RPMI8226 (cell line): ENCODE data around the gene VSIG2.

Experiments
- DNase-seq: peaks from one replicate; pipeline ENCODE4 v3.0.0-alpha.2; 2015

VSIG2 gene

DNA sequence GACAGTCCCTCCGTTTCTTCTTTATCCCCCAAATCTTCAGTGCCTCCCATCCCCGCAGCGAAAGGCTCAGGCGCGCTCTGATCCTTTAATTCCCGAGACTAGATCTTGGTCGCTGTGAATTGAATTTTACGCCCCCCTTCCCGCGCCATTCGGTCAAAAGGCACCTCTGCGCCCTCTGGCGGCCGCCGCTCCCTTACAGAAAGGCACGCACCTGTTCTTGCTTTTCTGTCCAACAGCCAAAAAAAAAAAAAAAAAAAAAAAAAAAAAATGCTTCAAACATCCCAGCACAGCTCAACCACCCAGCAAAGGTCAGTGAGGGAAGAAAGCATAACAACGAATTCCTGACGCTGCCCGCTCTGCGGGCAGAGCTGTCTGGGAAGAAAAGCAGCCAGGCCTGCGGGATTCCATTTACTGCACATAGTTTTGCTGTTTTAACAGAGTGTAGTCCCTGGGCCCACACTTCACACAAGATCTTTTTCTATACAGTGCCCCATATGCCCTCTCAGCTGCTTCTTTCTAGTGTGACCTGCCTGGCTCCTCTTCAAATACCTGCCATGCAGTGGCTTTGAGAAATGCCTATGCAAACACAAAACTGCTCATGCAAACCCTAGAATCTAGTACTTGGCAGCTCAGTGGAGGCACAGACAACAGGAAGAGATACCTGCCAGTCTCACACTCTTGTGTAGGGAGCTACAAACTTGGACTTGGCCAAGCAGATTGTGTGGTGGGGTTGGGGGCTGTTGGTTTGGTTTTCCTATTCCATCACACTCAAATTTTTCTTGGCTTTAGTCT, 11.3 kb upstream of the VSIG2 start:
- DNase-seq, result peak; percentile 85

DNA sequence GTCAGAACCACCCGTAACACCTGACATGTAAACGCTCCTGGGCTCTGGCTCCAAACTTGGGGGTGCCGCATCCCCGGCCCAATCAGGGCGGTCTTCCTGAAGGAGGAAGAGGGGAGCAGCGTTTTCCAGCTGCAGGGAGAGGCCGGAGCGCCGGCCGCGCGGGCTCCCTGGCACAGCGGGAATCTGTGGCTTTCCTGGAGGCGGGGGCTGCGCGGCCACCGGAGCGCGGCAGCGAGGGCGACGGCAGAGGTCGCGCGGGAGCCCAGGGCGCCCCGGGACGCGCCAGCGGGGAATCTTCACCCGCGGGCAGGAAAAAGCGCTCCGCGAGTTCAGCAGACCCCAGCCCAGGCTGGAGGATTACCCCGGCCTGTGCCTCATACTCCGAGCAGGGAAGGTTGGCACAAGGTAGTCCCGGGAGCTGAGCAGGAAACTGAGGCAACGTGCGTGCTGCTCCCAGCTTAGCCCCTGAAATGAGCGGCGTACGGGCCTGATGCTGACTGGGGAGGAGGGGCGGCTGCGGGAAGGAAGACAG, 10.6 kb upstream of the VSIG2 start:
- peak; percentile 44 for DNase-seq

DNA sequence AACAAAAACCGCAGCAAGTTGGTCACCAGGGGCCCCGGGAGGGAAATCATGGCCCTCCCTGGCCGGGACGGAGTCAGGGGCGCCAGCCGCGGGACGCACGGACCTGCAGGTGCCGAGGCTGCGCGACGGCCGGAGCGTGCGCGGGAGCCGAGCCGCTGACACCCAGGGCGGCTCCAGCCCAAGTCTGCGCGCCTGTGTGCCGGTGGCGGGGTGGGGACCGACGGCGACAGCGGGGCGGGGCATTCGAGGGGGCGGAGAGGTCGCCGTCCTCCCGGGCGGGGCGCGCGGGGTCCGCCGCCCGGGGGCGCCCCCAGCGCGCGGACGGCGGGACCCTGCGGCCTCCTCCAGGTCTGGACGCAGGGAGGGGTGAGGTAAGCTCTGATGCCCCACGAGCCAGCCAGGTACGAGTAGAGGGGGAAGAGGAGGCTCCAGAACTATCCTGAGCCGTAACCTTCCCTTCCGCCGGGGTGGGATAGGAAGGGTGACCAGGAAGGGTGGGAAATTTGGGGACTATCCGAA, 10.1 kb upstream of the VSIG2 start, which contains the start of gene ESAM:
TSS of gene ESAM (minus strand) at position 186 of the 519 bp plus-strand sequence. CDS start at position 50, 136 bp downstream.
- DNase-seq, result peak; percentile 79

DNA sequence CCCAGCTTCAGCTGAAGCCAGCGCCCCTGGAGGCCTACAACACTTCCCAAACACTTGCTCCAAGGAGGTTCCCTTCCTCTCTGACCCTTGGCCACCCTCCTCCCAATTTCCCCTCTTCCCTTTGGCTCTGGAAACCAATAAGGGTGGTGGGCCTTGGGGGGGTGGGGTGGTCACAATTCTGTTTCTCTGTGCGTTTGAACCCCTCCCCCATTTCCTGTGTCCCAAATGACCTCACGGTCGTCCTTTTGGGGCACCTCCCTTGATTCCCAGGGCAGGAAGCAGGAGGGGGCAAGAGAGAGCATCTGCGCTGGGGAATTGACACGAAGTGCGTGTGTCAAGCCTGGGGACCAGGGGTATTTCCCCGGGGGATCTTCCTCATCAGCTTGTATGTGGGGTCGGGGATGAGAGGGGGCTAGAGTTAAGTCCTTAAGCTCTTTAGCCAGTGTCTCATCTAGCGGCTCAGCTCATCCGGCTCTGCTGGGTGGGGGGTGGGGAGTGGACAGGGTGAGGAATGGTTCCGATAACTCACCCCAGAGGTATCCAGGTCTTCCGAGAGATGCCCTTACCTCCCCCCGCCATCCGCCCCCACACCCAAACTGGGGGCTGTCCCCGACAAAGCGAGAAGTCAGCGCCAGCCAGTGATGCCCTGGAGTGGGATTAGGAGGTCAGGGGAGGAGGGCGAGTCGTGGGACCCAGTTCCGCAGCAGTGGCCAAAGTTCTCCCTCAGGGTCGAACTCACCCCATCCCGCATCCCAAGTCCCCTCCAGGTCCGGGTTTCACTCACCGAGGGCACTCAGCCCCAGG, 9.4 kb upstream of the VSIG2 start:
- no peak for DNase-seq

DNA sequence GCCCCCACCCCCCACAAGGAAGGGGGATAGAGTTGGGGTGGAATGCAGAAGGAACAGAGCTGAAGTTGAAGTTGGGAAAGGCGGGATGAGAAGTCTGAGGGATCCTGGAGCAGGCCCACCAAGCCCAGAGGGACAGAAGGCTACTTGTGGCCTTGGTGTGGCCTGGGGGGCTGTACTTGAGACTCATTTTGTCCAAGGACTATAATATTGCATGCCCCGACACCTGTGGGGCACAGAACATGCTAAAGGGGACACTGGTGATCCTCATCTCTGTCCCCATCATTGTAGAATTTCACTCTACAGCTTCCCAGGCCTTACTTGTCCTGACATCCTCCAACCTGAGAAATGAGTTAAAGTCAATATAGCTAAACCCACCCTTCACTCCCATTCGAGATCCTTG, 8.8 kb upstream of the VSIG2 start:
- no peak for DNase-seq

DNA sequence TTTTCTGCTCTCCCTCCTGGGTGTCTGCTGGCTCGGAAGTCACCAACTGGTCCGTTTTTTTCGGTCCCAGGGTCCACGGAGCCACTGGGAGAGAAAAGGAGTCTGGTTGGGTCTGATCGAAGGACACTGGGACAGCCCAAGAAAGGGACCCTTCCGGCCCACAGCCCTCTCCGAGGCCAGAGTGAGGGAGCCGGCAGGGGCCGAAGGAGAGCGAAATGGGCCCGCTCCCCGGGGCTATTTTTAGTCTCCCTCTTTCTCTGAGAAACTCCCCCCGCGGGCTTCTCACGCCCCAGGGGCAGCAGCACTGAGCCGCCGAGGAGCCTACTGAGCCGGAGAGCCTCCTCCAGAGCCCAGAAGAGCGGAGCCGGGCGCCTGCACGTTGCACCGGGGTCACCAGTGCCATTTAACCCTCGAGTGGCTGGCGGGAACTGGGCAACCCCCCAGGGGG, 8.2 kb upstream of the VSIG2 start:
- no peak for DNase-seq

DNA sequence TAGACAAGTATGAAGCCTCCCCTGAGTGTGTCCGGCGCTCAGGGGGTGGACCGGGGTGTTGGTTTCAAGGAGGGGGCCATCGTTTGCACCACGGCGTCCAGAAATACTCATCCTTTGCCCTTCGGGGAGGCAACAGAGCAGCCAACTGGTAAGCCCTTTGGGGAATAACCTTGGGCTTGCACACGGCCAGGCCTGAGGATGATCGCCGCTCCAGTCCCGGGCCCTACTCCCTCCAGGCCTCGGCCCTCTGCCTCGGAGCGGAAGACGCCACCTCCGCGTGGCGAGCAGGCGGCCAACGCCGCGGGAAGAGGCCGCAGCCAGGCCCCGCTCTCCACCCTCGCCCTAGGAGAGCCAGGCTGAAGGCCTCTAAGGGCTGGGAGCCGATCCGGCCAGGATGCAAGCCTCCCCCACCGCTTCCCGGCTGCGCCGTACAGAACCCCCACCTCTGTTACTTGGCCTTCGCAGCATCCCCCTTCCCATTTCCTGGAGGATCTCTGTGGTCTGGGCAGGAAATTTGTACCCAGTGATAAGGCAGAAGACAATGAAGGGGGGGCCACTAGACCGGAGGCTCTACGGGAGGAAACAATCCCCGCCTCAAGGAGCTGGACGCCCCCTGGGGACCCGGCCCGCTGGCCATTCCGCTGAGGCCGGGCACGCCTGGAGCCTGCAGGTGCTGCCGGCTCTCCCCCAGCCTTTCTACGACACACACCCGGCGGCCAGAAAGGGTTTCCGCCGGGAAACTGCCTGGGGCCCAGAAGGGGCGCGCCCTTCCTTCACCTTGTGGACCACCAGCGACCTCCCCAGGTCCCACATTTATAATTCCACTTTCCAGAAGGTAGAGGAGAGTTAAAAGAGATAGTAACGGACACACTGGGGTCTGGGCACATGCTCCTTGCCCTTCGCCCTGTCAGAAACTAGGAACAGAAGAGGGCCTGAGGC, 7.5 kb upstream of the VSIG2 start:
- no peak for DNase-seq

DNA sequence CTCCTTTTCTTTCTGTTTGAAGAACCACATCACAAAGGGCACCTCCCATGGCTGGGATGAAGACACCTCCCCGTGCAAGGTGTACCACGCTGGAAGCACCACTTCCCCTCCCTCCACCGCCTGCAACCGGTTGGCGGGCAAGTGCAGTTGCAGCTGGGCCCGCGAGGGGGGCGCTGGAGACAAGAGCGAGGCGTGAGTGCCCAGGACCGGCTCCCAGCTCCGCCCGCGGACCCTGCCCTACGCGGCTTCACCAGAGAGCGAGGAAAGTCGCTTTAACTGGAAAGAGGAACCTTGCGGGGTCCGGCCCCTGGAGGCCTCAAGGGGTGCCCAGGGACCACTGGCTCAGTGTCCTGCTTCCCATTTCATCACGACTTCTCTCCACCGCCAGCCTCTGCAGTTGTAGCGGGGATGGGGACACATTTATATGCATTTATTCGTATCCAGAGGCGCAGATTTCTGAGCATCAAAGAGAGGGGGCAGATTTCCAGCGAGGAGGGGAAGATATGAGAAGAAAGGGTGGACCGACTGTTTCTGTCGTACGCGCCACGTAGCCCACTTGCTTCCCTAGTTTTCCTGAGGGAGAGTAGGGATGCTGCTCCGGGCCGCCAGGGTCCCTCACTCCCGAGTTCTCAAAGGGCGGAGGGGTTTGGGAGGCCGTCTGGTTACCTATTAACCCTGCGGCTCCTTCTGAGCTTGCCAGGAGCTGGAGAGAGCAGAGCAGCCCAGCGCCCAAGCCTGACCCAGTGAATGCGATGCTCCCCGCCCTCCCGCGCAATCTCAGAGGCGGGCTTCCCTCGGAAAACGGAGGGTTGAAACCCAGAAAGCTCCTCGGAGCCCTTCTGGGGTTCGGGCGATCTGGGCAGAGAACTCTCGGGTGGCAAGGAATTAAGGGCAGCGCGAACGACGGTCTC, 6.6 kb upstream of the VSIG2 start:
- no peak for DNase-seq

DNA sequence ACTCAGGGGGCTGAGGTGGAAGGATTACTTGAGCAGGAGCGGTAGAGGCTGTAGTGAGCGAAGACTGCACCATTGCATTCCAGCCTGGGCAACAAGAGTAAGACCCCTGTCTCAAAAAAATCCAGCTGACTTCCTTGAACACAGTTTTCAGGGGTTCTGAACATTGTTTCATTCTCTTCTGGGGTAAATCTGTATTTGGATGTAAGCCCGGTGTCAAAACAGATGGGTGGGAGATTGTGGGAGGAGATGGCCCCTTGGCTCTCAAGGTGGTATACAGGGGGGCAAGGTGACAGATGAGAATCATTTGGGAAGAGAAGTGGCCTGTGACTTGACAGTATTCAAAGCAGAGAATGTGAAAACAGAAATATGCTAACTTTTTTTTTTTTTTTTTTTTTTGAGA, 5.3 kb upstream of the VSIG2 start:
- DNase-seq, result no peak

DNA sequence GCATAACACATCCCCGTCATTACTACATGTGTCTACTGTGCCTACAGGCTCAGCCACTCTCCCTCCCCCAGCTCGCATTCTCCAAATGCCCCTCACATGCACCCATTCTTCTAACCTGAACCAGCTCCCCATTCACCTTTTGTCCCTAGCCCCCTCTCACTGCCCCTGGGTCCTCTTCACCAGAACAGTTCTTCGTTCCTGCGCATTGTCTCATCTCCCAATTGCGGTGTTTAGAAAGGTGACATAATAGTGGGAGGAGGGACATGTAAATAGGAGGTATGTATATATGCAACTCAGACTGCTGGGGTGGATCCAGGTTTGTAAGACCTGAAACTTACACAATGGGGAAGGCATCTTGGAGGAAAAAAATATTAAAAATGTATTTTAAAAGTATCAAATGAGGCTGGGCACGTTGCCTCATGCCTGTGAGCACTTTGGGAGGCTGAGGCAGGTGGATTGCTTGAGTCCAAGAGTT, 4.7 kb upstream of the VSIG2 start:
- DNase-seq, result no peak

DNA sequence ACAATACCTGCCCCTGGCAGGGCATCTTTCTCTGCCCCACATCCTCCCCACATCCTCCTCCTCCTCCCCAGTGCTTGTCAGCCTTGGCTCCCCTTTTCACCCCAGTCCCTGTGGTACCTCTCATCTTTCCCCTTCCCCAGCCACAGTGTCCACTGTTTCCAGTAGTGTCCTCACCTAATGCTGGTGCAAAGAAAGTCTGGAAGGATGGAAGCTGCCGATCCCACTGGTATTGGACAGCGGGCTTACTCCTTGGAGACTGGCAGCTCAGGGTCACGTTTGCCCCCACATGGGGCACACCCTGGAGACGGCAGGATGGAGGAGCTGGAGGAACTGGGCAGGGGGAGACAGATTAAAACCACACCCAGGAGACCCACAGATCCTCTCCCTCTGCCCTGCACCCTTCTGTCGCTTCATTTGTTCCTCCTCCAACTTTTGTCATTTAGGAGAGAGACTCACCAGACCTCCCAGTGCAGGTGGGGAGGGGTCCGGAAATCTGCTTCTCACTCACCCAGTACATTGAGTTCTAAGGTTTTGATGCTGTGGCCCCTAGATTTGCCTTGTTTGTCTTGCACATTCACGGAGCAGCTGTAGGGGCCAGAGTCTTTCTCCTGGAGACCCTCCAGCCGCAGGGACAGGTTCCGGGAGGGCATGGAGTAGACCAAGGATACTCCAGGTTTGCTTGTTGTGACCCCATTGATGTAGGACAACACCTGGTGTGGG, 4.1 kb upstream of the VSIG2 start:
- DNase-seq, result no peak

DNA sequence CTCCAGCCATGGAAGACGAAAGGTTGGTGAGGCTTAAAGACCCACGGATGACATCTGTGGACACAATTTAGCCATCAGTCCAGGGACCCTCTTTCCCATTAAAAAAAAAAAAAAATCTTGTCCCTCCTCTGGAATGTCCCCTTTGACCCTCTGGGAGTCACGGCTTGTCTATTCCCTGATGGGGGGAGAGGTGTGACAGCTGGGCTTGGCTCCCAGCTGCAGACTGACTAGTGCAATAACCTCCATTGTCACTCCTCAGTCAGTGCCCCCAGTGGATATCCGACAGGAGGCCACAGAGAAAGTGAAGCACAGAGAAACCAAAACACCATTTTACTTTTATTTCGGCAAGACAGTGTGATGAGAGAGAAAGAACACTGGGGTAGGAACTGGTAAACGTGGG, 2.7 kb upstream of the VSIG2 start:
- no peak for DNase-seq

DNA sequence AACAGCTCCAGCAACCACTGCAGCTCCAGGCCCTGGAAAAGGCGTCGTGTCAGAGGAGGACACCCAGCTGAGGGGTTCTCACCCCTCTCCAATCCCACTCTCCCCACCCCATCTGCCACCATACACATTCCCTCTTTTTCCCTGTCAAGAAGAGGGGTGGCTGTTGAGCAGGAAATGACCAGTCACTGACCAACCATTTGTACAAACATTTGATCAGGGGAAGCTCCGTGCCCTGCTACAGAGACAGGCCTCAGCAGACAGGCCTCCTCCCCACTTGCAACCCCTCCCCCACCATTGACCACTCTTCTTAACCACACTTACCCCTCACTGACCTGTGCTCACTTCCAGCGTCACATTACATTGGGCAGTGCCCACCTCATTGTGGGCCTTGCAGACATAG, 2.3 kb upstream of the VSIG2 start:
- no peak for DNase-seq

DNA sequence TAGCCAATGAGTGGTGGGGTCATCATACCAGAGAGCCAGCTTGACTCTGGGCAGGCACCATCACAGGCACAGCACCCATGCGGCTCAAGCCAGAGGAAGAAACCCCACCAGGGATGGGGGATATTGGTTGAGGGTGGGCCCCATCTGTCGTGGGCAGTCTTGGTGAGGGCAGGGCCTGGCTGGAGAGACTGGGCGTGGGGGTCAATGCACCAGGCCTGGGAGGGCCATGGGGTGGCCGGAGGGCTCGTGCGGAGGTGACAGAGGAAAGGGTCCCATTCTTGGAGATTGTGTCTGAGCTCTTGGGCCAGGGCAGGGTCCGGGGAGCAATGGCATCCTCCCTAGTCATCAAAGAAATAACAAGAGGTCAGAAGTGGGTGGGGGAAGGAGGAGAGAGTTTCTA, 1.6 kb upstream of the VSIG2 start:
- no peak for DNase-seq

DNA sequence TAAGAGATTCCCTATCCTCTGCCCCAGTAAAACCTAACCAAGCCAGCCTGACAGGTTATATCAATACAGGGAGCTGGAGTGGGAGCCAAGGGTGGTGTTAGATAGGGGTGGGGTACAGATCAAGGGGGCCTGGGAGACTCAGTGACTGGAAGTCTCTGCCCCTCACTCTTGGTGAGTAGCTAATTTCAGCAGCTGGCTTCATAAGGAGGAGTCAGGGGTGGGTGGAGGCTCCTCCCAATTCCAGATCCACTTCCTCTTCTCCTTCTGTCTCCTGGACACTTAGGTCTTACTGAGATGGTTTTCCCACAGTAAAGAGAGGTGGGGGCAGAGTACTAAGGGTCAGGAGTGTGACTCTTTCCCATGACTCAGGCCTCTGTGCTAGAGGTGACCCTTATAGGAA, 1.1 kb upstream of the VSIG2 start:
- DNase-seq, result no peak

DNA sequence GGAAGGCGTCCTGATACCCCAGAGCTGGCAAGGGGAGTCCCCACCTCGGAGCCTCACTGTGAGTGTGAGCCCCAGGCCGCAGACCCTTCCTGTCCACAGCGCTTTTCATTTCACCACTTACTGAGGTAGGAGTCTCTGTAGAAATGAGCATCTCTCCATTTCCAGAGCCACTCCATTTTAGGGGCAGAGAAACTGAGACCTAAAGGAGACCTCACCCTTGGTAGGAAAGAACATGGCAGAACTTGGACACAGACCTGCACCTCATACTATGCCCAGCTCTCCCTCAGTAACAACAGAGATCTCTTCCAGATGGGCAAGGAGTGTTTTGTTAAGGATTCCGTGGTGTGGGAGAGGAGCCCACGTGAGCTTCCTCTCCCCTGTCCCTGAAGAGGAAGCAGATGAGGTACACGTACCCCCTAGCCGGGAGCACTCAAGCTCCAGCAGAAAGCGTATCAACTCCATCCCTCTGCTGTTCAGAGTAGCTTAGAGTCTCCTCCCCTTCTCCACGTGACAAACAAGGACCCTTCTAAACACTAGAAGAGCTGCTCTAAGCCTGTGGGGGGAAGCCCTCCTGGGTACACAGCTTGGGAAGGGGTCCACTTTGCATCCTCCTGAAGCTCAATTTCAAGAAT, 532 bp upstream of the VSIG2 start:
- no peak for DNase-seq

DNA sequence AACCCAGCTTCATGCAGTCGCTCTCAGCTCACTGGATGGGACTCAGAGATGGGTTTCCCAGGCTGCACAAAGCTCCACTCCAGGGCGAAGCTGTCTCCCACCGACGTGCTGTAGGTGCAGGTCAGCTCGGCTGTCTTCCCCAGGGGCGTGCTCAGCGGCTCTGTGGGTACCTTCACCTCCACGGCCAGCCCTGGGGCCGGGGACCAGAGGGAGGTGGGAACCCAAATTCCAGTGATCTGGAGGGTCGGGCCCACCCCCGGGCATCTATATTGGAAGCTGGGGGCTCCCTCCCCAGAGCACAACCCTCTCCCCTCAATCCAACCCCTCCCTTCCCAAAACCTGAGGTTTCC, 689 bp downstream of the VSIG2 start:
- DNase-seq, result no peak

DNA sequence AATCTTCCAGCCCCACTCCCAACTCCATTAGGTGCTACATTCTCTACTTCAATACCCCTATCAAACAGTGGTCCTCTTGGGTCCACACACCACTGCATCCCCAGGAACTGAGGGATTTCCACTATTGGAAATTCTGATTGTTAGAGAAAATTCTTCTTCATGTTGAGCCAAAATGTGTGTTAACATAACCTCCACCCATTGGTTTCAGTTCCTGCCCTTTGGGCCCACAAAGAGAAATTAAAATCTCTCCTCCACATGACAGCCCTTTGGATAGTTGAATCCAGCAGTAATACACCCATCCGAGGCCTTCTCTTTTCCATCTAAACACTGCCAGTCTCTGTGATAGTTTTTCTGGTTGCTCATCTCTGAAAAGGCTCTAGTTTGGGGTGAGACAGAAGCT, 2.1 kb downstream of the VSIG2 start:
- DNase-seq, result peak; percentile 14

DNA sequence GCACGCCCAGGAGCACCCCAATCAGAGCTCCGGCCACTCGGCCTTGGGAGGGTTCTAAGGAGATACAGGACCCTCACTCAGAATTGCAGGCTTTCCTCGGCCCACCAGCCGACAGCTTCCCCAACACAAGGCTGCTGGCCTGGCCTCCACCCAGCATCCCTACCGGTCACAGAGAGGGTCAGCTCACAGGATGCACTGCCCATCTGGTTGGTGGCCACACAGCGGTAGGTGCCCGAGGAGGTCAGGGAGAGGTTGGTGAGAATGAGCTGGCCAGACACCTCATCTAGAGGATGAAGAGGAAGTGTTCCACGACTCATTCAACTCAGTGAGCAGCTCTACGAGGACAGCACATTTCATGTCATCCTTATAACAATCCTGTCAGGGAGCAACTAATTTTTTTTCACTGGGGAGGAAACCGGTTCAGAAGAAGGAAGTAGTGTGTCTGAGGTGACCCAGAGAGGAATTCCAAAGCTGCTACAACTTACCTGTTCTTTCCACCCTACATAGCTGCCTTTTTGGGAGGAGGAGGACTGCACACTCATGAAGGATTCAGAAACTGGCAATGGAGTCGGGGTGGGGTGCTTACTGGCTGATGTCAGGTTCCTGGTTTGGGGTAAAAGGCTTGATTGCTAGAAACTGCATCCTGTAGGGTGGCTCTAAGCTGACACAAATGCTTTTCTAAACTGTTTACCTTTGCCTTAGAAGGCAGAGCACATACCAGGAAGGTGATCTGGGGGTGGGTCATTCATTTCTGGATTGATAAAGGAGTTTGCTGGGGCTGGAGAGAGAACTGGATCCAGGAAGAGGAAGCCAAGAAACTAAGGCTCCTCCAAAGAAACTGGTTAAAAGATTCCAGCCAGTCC, 3.3 kb downstream of the VSIG2 start:
- no peak for DNase-seq
